Astrocyte (in vitro differentiated cells and primary cell): ENCODE results near the gene RUNX1.

Experiments used
- CTCF ChIP-seq: IDR thresholded peaks from 2 replicates; pipeline ENCODE4 v1.5.1; 2011; ENCODE audit warnings: low read depth, mild to moderate bottlenecking, inconsistent platforms, low read length, moderate library complexity; ENCODE audit not compliant: insufficient read depth
- EZH2 ChIP-seq: IDR thresholded peaks from 2 replicates; pipeline ENCODE4 v1.6.1; 2012; ENCODE audit warnings: mild to moderate bottlenecking, low read length, inconsistent platforms; ENCODE audit not compliant: insufficient read depth

- no peak for TF ChIP-seq CTCF
- TF ChIP-seq EZH2 = no peak
These were observed 191.9 kb downstream of the RUNX1 start for GRCh38 chr21:34857122-34857713.
